ENCODE results near the gene SLC35F4.

SLC35F4 gene

DNA sequence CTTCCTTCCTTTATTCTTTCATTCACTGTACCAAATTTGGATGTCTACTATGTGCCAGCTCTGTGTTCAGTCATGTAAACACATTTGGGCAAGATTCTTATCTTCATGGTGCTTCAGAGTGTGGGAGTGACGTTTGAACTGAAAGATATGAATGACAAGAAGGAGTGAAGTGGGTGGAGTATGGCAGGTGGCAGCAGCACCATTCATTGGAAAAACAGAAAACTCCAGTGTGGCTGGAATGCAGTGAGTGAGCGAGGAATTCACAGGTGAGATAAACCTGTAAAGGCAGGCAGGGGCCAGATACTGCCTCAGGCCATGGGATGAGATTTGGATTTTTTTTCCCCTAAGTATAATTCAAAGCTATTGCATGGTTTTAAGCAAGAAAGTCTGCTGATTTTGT, 231.6 kb downstream of the SLC35F4 start:
- DNase-seq (ENCODE audit: low read depth, low spot score), result no peak

DNA sequence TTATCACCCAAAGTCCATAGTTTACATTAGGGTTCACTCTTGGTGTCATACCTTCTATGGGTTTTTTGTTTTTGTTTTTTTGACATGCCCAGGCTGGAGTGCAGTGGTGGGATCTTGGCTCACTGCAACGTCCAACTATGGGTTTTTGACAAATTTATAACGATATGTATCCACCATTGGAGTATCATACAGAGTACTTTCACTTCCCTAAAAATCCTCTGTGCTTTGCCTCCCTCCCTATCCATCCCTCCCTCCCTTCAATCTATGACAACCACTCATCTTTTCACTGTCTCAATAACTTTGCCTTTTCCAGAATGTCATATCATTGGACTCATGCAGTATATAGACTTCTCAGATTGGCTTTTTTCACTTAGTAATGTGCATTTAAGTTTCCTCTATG, 233.2 kb downstream of the SLC35F4 start:
- DNase-seq (ENCODE audit: low read depth, low spot score), result no peak

DNA sequence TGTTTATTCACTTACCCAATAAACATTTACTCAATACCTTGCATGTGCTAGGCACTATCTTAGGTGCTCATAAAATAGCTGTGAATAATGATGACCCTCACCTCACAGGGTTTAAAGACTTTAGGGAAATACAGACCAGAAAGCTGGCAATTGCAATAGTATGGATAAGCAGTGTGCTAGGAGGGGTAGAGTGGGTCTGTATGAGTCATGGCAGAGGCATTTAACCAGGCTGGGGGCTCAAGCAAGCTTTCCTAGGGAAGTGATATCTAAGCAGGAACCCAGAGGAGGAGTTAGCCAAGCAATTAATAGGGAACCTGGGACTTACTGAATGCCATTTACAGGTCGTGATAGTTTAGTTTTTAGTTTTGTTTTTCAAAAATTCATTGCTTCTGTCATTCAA, 248.4 kb downstream of the SLC35F4 start:
- no peak for DNase-seq (ENCODE audit: low read depth, low spot score)

DNA sequence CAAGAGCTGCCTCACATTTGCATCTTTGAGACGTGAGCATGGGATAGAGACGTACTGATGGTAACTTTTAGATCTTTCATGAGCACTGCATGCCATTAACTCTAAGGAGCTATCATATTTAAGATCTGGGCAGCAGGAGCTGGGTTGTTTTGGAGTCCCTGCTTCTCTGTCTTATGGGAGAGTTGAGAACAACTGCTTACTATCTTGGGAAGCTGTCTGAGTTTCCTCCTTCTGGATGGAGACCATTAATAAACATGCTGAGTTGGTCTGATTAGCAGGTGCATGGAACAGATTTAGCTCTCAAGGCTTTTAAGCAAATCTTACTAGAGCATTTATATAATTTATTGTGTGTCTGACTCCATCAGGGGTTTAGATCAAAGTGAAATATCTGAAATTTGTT, 252.9 kb downstream of the SLC35F4 start:
- no peak for DNase-seq (ENCODE audit: low read depth, low spot score)

DNA sequence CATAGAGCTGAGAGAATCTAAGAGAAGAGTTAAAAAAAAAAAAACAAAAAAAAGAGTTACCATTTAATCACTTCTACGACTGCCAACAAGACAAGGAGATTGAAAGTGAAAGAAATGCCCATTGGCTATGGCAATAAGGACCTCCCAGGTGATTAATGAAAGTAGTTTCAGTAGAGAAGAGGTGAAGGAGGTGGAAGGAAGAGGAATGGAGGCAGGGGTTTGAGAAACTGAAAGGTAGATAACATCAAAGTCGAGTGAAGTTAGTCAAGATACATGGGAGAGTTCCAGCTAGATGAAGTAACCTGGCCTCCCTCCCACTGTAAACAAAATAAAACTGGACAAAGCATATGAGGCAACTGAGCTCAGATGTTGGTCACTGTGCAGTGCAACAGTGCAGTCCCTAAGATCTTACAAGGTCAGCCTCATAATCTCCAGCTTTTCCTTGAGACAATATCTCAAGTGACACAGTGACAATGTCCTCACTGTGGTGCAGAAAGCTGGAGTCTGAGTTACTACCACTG, 254.3 kb downstream of the SLC35F4 start:
- no peak for DNase-seq (ENCODE audit: low read depth, low spot score)

DNA sequence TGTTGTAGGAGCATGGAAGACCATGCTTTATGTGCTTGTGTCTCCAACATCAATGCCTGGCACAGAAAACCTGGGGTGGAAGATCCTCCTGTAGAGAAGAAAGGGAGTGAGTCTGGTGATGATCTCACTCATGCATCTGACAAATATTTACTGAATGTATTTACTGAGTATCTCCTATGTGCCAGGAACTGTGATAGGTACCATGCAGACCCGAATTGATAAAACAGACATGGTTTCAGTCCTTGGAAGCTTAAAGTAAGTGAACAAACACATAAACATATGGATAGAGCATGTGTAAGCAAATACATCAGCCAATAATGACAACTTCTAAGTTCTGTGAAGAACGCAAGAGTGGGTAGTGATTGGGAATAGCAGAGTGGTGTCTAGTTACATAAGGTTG, 255.3 kb downstream of the SLC35F4 start:
- DNase-seq (ENCODE audit: low read depth, low spot score), result no peak

DNA sequence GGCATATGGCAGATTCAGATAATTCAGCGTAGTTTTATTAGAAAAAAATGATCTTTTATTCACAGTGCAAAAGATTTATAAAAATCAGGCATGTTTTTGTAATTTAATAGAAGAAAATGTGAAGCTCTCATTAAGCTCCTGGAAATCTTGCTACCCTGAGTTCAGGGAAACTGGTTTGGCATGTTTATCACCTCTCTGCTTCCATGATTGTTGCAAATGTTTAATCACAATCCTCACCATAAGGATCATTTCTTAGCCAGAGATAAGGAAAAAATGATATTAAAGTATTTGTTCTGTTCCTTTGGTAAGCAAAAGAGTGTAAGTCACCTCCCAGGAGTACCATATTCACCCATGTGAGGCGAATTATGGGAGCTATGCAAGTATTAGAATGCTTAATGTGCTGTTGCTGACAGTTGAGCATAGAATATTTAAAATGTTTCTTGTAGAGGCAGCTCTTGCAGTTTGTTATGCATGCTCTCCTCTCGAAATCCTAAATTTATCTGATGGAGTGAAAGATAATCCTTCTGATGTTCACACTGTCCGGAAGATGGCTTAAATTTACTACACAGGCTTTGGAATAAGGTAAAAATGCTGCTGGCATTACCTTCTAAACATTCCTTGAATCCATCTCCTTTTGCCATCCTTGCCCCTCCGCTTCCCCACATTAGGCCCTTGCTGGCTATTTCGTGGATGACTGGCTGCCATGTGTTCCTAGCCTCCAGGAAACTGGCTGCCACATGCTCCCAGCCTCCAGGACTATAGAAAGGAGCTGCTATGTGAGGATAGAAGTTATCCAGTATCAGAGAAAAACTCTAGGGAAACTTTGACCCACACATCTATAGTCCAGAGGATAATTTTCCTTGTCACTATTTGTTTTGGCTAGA, 256.5 kb downstream of the SLC35F4 start:
- DNase-seq (ENCODE audit: low read depth, low spot score), result no peak

DNA sequence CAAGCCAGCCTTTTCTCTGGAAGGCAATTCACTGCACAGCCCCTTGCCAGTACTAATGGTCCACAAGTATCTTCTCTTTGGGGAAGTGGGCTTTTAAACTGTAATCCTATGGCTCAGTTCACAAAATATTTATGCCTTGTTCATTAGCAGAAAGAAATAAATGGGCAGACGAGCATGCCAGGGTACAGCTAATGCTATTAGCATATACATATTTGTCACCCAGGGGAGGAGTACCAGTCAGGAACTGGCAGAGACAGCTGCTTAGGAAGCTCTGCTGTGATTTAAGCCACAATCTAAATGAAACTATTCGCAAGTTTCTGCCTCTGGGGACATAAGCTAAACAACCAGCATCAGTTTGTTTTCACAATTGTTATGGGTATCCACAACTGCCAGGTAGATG, 258.8 kb downstream of the SLC35F4 start:
- no peak for DNase-seq (ENCODE audit: low read depth, low spot score)

DNA sequence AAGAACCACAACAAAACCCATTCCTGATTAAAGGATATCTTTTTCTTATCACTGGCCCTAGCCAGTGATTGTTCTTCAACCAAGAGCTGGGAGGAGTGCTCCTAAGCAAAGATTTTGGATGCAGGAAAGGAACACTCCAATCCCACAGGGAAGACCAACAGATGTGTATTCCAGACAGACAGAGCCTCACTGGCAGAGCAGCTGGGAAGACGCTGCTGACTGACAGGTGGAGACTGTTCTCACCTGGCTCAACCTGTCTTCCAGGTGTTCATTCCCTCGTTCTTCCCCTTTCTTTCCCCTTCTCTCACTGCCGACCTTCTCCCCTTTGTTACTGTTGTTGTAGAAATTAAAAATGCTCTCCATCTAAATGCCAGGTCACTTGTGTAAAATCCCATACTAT, 282.5 kb downstream of the SLC35F4 start:
- no peak for DNase-seq (ENCODE audit: low read depth, low spot score)

DNA sequence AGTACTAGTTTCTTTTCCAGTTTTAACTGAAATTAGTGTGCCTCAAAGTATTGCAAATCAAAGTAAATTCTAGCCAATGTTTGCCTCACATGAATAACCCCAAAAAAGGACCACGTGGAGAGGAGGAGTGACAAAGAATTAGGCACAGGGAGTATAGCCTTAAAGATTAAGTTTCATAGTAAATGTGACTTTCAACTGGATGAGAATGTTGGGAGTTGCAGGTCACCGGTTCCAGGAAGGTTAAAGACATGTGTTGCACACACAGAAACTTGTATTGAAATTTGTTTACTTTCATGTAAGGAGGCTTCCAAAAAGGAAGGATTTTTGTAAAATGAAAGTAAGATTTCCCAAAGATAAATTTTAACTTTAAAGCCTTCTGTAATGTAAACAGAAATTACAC, 283.1 kb downstream of the SLC35F4 start:
- no peak for DNase-seq (ENCODE audit: low read depth, low spot score)

DNA sequence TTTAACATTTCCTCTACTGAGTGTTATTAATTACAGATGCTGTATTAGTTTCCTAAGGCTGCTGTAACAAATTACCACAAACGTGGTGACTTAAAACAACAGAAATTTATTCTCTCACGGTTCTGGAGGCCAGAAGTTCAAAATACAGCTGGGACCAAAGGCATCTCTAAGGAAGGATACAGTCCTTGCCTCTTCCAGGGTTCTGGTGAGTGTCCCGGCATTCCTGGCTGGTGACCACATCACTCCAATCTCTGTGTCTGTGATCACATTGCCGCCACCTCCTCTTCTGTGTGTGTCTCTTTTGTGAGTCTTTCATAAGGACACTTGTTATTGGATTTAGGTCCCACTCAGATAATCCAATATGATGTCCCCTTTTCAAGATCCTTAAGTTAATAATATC, 287.1 kb downstream of the SLC35F4 start:
- DNase-seq (ENCODE audit: low read depth, low spot score), result no peak

DNA sequence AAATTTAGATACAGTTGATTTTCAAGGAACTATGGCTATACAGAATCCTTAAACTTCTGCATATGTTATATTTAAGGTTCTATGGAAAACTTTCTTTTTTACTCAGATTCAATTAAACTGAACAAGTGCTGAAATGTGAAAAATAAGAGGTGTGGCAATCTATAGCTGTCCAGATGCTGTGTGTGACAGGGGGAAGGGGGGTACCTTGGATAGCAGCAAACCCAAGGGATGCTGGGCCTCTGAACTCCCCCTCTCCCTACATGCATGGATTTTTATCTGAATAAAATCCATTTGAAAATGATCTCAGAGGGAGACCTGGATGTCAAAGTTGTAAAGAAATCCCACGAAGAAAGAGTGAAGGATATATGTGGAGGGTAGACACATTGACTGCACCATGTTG, 289.4 kb downstream of the SLC35F4 start:
- no peak for DNase-seq (ENCODE audit: low read depth, low spot score)

DNA sequence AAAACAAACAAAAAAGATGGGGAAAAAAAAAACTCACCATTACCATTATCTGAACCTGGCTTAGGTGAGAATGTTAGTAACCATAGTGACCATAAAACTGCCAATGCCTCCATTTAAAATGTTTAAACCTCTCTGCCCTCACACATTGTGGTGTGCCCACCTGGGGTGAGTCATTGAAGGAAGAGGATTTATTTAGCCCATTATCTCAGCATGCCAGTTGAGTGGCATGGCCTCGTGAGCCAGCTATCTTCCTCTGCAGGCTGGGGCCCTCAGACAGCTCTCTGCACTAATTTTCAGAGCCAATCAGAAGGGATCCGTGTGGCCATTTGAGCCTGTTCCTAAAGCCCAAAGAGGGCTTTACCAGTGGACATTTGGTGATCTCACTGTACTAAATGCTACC, 290.4 kb downstream of the SLC35F4 start:
- no peak for DNase-seq (ENCODE audit: low read depth, low spot score)

DNA sequence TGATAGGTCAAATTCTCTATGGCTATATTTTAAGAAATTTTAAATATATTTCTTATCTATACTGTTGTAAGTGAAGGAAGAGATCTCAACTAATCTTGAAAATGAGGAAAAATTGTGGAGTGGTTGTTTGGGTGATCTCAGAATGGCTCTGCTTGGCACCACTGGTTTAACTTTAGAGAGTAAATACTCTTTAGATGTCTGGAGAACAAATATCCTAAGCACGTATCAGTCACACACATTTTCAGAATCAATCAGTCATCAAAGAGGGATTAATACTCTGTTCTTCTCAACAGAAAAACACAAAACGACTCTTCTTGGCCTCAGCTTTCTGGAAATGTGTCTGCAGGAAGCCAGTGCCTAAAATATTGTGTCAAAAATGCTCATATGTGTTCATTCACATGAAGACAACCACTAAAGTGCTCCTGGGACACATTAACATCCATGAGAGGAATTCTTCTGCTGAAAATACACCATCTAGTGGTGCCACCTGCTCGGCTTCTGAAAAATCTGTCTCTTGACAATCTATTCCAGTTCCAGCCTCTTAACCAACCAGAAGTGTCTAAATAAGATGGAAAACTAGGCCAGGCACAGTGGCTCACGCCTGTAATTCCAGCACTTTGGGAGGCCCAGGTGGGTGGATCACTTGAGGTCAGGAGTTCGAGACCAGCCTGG, 291.1 kb downstream of the SLC35F4 start:
- DNase-seq (ENCODE audit: low read depth, low spot score), result no peak

DNA sequence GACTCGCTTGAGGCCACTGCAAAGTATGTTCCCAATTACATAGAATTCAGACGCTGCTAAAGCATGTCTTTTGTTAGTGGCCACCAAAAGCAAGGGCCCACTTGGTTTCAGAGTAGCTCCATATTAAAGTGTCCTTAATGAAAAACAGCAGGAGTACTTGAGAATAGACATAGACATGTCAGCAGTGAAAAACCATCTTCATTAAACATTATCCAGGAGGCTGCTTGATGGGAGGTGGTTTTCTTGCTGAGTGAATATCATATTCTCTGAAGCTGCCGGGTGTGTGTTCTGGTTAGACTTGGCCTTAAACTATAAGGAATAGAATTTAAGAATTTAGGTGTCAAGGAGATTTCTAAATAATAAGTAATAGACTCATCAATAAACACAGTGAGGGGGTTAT, 292.7 kb downstream of the SLC35F4 start:
- no peak for DNase-seq (ENCODE audit: low read depth, low spot score)

DNA sequence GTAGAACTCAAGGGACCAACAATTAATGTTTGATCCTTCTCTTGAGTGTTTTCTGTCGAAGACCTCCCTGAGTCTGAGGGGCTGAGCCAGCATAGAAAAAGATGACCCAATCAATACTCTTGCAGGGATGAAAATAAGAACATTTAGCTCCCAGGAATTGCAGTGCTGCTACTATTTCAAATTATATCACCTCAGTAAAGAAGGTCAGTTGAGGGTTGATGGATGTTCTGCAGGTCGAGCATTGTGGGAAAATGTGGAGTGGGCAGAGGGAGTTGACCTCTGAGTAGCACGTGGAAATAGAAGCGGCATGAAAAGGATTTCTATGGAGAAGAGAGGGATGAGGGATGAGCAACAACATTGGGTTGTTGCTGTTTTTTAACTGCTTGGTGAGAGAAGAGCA, 297.3 kb downstream of the SLC35F4 start:
- no peak for DNase-seq (ENCODE audit: low read depth, low spot score)

DNA sequence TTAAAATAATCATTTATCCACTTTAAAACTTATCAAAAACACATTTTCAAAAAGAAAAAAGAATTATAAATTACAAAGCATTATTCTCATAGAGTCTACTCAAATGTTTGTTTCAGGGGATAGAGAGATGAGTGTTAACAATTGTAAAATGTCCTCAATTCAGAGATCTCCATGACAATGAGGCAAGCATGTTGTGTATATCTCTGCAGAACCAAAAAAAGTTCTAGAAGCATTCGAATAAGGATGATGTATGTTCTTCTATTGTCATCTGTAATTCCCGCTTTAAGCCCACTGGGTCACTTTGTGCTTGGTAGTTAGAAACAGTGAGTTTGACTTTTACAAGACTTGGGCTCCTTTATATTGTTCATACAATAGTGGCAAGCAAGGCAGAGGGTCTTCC, 298.7 kb downstream of the SLC35F4 start:
- DNase-seq (ENCODE audit: low read depth, low spot score), result no peak

DNA sequence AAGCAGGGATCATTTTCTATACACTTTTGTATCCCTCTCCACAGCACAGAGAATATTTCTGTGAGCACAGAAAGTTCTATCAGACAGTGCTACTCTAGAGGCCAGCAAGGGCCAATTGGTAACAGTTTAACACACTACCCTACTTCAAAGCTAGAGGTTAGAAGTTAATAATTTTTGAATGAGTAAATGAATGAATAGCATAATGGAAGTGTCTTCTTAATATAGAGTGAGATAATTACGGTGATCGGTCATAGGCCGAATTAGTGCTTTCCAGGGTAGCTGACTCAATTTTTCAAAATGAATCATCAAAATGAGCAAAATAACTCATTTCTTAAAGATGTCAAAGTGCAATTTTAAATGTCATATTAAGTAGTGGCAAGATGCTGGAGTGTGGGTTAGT, 305.2 kb downstream of the SLC35F4 start:
- DNase-seq (ENCODE audit: low read depth, low spot score), result no peak

DNA sequence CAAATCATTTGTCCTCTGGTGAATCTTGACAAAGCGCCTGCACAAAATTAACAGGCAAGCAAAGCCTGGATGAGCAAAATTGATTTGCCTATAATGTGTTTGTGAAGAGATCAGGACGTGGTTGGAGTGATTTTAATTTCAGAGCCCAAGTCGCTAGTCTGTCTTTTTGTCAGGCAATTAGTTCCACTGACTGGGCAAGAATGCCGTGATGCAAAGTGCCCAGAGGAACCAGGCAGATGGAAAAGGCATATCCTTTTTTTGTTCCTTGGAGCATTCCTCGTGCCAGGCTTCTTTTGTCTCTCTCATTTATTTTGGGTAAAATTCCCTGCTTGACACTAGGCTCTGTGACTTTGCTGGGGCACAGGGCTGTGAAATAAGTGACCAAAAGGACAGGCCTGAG, 306.3 kb downstream of the SLC35F4 start:
- no peak for DNase-seq (ENCODE audit: low read depth, low spot score)

DNA sequence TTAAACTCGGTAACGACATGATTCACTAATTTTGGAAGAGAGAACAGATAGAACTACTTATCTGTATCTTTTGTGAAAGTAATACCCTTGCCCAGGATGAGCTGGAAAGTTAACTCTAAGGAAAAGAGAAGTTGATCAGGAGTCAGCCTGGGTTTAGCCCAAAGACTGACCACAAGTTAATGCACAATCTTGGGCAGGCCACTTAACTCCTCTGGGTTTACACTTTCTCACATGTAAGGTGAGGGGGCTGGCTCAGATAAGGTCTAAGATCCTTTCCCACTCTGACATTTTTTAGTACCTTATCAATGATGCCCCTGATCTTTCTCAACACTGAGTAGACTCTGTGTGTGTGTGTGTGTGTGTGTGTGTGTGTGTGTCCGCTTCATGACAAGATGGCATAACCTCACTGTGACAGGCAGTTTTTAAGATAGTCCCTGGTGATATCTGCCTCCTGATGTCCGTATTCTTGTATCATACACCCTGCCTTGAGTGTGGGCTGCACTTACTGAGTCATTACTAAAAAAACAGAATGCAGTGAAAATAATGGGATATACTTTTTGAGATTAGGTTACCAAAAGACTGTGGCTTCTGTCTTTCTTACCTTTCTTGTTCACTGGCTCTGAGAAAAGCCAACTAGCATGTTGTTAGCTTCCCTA, 316.0 kb downstream of the SLC35F4 start:
- no peak for DNase-seq (ENCODE audit: low read depth, low spot score)

DNA sequence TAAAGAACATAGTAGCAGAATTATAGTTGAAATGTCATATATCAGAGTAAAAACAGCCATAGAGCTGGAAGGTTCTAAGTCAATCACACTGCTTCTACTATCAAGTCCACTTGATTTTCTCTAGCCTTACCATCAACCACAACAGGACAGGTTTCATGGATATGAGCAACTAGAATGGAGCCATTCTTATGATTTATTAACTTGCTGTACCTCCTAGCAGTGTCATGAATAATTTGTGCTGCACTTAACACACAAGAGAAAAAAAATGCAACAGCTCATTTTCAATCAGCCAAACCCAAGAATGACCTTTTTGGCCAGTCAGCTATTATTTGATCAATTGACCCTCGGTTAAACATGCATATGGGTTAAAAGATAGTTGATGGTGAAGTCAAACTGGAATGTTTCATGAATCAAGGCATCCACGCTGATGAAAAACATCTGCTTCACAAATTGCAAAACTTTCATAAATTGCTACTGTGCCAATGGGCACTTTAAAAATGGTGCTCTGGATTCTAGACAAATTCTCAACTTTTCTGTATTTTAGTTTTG, 316.8 kb downstream of the SLC35F4 start:
- DNase-seq (ENCODE audit: low read depth, low spot score), result no peak

DNA sequence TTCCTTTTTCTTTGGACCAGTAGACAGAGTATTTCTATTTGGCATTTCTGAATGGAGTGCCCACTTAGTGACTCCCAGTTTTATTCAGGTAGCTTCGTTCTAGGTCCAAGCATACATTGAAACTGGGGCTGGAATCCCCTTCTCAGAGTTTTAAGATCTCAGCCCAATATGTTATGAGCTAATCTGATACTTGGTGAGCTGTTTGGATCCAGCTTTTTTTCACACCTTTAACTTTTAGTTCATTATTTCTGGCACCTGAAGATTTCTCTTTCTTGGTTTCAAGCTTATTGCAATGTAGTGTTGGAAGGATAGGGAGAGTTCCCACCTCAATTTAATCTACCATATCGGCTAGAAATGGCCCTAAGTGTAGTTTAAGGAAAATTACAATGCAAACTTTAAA, 318.8 kb downstream of the SLC35F4 start:
- no peak for DNase-seq (ENCODE audit: low read depth, low spot score)

Data from activated CD4-positive, CD25-positive, alpha-beta regulatory T cell treated with anti-CD3 and anti-CD28 coated beads, Interleukin-2, amount 50 U/mL, for 16 hours (primary cell).